HEK293T (cell line): ENCODE results near the gene PPP2R1B.

Source experiments
- ARNT ChIP-seq: fragments of 450-650 bp; IDR thresholded peaks from 2 replicates; pipeline ENCODE4 v1.6.1; 2017; ENCODE audit warnings: mild to moderate bottlenecking
- BHLHE40 ChIP-seq: fragments of 450-650 bp; IDR thresholded peaks from 2 replicates; pipeline ENCODE4 v1.6.1; 2016; ENCODE audit warnings: mild to moderate bottlenecking, moderate library complexity, borderline replicate concordance
- ELF4 ChIP-seq: fragments of 450-650 bp; IDR thresholded peaks from 2 replicates; pipeline ENCODE4 v1.6.1; 2017; ENCODE audit warnings: antibody characterized with exemption
- FOXK2 ChIP-seq: fragments of 450-650 bp; IDR thresholded peaks from 2 replicates; pipeline ENCODE4 v1.6.1; 2016; ENCODE audit warnings: mild to moderate bottlenecking
- FOXM1 ChIP-seq: fragments of 450-650 bp; IDR thresholded peaks from 2 replicates; pipeline ENCODE4 v1.6.1; 2017; ENCODE audit warnings: mild to moderate bottlenecking, borderline replicate concordance
- HDGF ChIP-seq: fragments of 450-650 bp; IDR thresholded peaks from 2 replicates; pipeline ENCODE4 v1.6.1; 2017; ENCODE audit warnings: antibody characterized with exemption, borderline replicate concordance
- L3MBTL2 ChIP-seq: fragments of 450-650 bp; conservative IDR thresholded peaks from 2 replicates; pipeline ENCODE4 v1.6.1; 2016; ENCODE audit warnings: mild to moderate bottlenecking
- LEF1 ChIP-seq: fragments of 450-650 bp; IDR thresholded peaks from 2 replicates; pipeline ENCODE4 v1.6.1; 2017; ENCODE audit warnings: mild to moderate bottlenecking, borderline replicate concordance
- NFRKB ChIP-seq: fragments of 450-650 bp; IDR thresholded peaks from 2 replicates; pipeline ENCODE4 v1.6.1; 2016; ENCODE audit warnings: mild to moderate bottlenecking, moderate library complexity
- SP1 ChIP-seq: fragments of 450-650 bp; IDR thresholded peaks from 2 replicates; pipeline ENCODE4 v1.6.1; 2017
- SUZ12 ChIP-seq: fragments of 450-650 bp; IDR thresholded peaks from 2 replicates; pipeline ENCODE4 v1.6.1; 2016; ENCODE audit warnings: mild to moderate bottlenecking
- TARDBP ChIP-seq: fragments of 450-650 bp; IDR thresholded peaks from 2 replicates; pipeline ENCODE4 v1.6.1; 2016
- ZNF384 ChIP-seq: fragments of 450-650 bp; IDR thresholded peaks from 2 replicates; pipeline ENCODE4 v1.6.1; 2016
- TF ChIP-seq, protein P1 (sequence below): fragments of 450-650 bp; IDR thresholded peaks from 2 replicates; pipeline ENCODE4 v1.6.1; 2016

DNA sequence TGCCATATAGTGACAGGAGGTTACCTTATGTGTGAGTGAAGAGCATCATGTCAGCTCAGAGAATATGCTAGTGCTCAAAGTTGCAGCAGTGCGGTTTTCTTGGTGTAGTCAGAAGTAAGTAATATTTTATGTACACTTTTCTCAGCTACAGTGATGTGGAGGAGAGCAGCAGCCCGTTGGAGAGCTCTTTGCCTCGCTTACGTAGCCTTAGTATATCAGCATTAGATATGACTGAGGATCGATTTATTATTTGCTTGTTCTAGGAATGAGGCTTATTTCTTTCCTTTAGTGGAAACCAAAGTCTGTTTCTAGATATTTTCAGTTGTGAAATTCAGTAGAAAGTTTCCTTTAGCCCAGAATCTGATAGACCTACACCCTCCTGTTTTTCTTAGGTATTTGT is 63.6 kb downstream of the PPP2R1B start:
- TF ChIP-seq ZNF384 (no peak), SP1 (no peak), L3MBTL2 (no peak), FOXM1 (no peak), TARDBP (no peak), ARNT (no peak), BHLHE40 (no peak), SUZ12 (no peak), FOXK2 (no peak), ELF4 (no peak), LEF1 (no peak), NFRKB (no peak), HDGF (no peak)
- TF ChIP-seq, protein P1, sequence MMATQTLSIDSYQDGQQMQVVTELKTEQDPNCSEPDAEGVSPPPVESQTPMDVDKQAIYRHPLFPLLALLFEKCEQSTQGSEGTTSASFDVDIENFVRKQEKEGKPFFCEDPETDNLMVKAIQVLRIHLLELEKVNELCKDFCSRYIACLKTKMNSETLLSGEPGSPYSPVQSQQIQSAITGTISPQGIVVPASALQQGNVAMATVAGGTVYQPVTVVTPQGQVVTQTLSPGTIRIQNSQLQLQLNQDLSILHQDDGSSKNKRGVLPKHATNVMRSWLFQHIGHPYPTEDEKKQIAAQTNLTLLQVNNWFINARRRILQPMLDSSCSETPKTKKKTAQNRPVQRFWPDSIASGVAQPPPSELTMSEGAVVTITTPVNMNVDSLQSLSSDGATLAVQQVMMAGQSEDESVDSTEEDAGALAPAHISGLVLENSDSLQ: no peak
